ENCODE data around the gene KLF13.
A peak's percentile ranks its signal among the peaks of the same experiment; 100 is the strongest.

KLF13 gene

DNA sequence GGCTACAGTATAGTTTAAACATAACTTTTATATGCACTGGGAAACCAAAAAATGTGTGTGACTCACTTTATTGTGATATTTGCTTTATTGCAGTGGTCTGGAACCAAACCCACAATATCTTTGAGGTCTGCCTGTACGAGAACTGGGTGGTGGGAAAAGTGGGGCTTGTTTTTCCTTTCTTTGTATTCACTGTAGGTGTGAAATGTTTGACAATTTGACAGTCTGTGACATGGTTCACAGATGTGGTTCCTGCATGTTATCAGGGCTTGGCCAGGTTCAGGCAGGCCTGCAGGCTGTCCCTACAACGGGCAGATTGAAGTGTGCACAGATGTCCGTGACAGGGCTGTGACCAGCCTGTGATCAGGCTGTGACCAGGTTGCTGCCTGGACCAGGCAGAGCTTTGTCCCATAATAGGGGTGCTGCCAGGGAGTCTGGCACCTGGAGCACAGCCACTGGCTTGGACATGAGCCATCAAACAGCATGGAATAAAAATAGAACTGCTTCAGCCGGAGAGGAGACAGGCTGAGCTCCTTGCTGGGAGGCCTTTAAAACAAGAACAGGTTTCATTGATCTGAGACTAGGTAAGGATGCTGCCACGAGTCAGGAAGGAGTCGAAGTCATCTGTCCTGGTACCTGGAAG is 61.0 kb downstream of the KLF13 start:
- DNase-seq = no peak

DNA sequence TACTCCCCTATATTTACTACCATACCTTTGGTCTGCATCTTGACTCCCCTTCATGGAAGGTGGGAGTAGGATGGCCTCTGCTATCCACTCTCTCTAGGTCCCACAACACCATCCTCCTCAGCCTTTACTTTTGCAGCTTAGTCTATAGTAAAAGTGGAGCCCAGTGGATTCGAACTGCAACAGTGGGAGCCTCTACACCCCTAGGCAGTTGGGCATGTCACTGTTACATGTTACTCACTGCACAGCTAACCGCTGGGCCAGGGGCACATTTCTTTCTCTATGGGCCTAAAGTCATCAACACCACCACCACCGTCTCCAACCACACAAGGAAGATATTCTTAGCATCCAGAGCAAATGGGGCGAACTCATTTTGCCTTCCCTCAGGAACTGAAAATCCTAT is 62.9 kb downstream of the KLF13 start:
- no peak for DNase-seq

DNA sequence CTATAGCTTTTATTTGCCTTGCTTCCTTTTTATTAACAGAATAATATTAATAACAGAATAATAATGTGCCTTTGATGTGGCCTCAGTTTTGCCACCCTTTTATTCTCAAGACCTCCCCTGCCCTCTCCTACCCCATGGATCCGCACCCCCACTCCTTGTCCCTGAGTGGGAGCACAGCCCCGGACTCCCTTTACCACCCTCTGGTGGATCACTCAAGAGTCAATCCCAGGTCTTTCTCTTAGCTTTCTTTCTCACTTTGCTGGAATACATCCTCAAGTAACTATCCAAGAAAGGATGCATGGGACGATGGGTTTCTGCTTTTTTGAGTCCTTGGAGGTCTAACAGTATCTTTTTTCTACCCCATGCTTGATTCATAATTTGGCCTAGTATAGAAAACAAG is 63.4 kb downstream of the KLF13 start:
- DNase-seq = no peak

DNA sequence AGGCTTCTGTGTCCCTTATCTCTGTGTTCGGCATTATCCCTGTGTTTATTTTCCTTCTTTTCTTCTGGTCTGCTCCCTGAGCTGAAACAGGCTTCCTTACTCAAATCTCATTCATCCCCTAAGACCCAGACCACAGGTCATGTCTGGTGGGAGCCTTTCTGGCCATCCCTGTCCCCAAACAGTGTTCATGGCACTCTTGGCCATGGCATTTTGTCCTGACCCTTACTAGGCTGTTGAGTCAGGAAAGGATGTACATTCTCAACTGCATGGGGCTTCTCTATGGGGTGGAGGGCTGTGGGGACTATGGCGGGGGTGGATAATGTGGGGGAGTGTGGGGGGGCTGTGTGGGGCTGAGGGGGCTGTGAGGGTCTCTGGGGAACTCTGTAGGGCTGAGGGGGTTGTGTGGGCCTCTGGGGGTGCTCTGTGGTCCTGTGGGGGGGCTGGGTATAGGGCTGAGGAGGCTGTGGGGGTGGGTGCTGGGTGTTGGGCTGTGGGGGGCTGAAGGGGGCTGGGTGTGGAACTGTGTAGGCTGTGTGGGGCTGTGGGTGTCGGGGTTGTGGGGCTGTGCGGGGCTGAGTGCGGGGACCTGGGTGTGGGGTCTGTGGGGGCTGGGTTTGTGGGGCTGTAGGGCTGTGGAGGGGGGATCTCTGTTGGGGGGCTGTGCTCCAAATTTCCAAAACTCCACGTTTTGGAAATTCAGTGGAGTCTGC is 64.3 kb downstream of the KLF13 start:
- DNase-seq = no peak

DNA sequence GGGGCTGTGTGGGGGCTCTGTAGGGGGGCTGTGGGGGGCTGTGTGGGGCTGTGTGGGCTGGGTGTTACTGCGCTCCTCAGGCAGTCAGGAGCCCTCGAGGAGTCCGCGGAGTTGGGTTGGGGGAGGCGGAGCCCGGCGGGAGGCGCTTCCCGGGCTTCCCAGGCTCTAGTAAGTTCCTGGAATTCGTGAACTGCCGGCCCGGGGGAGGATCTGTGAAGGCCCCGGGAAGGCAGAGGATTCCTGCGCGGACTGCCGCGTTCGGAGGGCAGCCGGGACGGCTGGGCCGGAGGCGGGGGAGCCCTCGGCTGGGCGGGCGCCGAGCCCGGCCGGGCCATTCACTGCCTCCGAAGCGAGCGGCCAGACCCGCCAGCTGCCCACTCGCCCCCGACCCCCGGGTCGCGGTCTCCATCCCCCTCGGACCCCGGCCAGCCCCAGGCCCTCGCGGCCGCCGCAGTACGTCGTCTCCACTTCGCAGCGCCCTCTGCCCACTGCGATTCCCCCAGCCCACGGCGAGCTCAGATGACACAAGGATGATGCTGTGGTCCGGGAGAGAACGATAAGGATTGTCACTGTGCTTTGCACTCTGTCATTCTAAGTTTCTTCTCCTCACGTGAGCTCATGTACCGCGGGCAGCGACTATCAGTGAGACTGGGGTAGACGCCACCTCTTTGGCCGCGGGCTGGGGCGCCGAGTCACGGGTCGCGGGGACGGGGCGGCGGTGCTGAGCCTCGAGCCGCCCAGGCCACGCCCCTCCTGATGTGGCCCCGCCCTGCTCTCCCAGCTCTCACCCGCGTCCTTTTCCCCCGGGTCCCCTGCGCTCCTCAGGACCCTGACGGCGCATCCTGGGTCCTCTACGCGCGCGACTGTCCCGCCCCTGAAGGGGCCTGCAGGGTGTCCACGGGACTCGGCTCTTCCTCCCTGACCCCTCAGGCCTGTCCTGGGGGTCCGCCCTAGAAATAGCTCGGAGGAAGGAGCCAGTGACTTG is 65.3 kb downstream of the KLF13 start:
- DNase-seq = peak; percentile 80

DNA sequence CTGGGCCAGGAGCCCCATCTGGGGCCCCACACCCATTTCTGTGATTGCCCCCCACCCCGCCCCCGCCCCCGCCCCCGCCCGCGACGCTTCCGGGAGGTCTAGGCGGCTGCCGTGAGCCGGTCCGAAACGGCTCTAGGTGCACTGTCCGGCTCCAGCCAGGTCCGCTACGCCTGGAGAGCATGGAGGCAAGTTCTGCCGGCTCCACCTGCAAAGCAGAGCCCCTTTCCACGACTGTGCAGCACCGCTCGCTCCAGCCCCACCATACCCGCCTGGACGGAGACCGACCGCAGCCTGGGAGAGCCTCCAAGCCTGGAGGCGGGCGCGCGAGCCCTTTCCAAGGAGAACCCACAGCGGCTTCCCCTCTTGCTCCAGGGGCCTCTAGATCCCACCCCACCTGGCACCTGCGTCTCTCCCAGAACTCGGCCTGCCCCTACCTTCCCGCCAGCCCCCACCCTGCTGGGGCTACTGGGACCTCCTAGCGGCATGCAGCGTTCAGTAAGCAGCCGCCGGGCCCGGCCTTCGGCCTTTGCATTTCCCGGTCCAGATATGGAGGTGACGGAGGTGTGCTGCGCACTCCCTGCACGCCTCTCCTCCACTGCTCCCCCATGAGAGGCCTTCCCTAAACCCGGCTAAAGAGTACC is 66.2 kb downstream of the KLF13 start:
- DNase-seq = no peak

DNA sequence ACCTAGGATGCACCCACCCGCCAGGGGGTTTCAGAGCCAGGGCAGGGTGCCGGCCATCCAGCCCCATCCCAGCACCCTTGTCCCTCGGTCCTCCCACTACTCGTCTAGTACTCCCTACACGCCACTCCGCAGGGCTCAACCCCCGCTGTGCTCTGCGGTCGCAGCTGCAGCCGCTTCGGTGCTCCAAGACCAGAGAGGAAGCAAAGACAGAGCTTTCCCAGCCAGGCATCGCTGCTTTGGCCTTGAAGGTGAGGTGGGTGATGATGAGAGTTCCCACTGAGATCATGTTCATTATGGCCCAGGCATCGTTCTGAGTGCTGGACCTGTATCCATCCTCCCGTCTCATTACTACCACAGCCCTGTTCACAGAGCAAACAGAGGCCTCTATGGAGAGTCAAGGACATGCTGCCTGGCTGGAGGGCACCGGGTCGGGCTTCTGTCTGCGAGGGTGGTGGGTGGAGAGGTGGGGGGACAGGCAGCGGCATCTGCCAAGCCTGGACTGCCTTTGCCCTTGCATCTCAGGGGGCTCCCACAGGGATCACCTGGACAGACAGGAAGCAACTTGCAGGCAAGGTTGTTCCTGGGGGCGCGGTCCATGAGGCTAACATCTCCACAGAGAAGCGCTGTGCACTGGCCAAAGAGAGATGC is 66.9 kb downstream of the KLF13 start:
- DNase-seq = no peak

DNA sequence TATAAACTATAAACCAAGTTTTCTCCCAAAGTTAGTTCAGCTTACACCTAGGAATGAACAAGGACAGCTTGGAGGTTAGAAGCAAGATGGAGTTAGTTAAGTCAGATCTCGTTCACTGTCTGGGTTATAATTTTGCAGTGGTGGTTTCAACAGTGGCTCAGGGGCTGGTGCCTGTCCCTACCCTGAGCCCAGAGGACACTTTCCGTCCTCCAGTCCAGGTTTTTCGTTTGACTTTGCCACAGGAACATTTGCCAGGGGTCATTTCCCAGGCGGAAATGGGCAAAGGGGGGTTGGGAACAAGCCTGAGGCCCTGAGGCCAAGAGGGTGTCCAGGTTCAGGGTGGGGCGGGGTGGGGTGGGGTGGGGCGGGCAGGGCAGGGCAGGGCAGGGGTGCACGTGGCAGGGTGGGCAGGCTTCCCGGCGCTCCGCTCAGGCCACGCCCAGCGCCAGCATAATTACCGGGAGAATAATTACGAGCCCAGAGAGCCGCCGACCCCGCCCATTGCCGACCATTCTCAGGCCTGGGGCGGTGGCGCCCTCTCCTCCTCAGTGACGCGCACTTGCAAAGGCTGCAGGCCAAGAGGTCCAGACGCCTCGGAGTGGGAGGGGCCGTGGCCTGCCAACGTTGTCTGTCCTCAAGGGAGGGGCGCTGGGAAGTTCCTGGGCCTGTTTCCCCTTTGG is 70.4 kb downstream of the KLF13 start:
- DNase-seq = peak; percentile 58

DNA sequence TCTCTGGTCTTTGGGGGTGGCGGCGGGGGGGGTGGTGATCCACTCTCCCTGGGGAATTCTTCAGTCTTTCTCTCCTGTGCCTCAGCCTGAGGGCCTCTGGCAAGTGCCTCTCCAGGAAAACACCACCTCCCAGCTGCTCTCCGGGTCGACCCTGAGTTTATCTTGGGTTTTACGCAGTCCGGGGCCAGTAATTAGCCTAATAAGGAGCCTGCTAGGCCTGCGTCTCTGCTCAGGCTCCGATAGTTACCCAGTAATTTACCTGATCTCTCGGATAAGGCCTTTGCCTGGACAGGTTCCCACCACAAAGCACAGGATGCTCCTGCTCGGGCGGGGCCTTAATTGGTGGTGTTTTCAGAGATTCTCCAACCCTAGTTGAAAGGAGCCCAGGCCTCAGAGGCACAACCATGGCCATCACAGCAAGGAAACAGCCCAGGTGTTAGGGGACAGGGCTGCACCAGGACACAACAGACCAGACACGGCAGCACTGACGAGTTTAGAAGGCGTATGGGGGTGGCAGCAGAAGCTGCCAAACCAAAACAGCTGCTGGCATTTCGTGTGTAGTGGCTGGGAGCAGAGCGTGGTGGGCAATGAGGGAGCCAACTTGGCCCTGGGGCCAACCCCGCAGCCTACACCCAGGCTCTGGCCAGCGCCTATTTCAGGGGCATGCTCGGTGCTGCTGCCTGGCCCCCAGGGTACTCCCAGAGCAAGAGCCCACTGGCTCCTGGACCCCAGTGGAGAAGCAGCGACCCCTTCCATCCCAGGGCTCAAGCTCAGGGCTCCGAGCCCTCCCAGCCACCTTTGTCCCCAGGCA is 71.4 kb downstream of the KLF13 start:
- no peak for DNase-seq

DNA sequence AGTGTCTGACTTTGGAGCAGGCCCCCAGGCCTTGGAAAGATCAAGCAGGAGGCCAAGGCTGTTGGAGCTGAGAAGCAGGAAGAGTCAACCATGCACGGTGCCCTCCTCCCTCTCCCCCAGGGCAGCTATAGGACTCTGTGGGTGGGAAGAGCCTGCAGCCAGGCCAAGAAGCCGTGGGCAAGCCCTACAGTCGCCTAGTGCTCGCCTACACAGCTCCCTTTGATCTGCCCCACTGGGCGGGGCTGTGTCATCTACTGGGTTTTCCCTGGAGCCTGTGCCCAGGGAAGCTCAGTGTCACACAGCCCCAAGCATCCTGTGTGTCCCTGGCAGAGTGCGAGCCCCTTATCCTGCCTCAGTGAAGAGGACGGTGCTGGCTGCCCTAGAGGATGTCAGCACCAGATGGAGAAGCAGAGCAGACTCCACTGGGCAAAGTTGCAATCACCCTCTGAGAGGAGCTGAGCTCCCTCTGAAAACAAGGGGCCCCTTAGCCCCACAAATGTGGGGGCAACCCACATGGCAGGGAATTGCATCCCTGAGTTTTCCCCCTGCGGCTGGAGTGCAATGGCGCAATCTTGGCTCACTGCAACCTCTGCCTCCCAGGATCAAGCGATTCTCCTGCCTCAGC is 72.2 kb downstream of the KLF13 start:
- DNase-seq = no peak

DNA sequence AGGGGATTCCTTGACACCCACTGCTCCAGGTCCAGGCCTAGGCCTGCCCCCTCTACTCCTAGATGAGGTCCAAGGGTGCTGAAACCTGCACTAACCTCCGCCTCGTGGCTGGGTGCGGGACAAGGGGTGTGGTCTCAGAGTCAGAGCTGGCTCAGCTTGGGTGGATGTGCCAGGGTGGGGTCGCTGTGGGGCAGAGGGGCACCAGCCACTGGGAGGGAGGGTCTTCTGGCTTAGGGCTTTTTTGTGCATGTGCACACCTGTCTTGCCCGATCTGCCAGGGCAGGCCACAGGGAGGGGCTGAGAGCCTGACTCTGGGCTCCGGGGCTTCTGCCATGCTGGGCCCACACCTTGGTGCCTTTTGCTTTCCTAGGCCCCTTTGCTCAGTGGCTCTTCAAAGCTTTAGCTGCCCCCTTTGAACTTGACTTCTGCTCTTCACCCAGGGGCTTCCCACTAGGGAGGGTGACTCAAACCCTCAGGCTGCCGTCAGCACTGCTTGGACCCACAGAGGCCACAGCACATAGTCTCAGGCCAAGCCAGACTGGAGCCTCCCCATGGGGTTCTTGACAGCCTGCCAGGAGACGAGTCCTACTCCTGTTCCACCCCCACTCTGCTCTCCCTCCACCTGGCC is 73.0 kb downstream of the KLF13 start:
- no peak for DNase-seq

DNA sequence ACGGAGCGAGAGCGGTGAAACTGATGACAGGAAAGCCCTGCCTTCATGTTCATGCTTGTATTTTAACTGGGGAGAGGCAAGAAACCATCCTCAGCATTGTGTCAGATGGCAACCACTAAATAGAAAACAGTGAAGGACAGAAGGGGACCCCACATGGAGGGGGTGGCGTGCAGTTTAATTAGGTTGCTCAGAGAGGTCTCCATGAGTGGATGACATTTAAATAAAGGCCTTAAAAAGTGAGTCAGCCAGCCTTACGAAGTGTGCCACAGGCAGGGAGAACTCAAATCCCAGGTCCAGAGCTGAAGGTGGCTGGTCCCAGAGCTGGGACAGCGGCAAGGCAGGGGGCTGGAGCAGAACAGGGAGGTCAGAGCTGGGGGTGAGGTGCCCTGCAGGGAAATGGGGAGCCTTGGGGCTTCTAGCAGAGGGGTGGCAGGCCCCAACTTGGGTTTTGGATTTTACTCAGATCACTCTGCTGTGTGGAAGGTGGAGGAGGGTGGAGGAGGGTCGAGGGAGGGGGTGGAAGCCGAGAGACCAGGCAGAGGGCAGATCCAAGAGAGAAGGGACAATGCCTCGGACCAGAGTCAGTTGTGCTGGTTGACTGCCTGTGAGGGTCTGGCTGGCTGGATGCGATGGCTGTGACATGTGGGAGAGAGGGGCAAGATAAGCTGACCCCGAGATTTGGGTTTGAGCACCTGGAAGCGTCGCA is 73.7 kb downstream of the KLF13 start:
- DNase-seq = no peak

DNA sequence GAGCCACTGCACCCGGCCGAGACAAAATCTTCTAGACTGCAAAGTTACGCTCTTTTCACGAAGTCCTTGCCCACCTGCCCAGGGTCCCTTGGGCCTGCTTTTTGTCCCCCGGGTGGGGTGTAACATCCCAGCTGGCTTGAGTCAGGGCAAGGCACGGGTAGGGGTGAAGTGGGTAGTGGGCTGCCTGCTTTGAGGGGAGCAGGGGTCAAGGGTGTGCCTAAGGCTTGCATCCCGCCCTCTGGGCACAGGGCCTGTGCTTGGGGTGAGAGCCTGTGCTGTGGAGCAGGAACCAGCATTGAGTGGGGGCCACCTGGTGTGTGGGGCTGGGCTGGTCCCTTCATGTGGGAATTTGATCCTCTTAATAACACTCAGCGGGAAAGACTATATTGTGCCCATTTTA is 74.6 kb downstream of the KLF13 start:
- no peak for DNase-seq

DNA sequence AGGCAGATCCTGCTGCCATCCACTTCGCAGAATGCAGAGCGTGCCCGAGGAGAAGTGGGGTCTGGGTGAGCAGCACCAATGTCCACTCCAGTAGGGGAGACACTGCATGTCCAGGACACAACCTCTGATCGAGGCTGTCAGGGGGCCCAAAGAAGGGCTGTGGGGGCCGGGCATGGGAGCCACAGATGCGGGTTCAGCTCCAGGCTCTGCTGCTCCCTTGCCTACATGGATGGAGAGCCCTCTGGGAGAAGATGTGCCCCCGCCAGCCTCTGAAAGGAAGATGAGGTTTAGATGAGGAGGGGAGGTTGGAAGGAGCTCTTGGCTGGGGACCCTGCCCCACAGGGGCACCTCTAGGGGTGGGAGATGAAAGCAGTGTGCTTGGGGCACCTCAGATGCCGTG is 75.4 kb downstream of the KLF13 start:
- no peak for DNase-seq

DNA sequence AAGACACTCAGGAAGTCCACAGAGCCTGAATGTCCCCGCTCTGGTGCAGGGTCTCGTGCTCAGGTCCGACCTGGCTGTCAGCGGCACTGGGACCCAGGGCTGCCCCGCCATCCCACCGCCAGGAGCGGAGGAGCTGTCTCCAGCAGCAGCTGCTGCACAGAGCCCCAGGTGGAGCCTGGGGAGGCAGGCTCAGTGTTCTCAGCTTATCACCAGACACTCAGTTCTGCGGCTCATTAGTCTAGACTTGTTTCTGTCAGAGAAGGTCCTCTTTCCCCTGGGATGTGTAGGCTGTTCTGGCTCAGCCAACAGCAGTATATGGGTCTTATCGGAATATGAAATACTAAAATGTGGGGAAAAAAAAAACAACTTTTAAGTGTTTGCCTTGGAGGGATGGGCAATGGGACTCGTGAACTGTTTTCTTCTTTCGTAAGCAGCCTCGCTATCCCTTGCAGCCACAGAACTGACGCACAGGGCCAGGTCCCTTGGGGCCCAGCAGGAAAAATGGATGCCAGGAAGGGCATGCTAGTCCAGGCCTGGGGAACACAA is 75.9 kb downstream of the KLF13 start:
- DNase-seq = no peak

DNA sequence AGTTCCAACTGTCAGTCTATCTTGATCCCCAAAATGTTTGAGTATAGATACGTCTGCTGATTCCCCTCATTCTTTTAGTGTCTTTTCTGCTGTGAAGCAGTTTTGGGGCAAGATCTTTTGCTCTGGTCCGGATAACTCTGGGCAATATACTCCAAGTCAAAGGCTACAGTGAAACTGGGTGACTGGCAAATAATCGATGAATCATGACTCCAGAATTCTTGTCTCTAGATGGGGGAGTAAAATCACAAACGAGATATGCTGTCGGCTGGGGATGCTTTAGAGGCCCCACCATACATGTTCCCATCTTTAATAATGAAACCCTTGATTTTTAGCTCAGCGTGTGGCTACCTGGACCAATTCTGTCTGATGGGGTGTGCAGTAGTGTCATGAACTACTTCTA is 76.5 kb downstream of the KLF13 start:
- no peak for DNase-seq

DNA sequence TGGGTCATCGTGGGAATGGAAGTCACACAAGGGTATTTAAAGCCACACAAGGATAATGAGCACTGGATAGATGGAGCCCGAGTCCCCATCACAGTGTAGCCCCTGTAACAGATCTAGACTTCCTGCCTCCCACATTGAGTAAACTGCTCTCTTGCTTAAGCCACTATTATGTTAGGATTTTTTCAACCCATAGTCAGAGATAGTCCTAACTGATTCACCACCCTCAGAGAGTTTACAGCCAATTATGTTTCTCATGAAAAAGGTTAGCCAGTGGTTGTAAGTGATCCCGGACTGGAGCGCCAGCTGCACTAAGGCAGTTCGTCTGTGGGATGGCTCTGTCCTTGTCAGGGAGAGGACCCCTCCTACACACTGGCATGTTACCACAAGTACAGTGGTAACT is 77.0 kb downstream of the KLF13 start:
- no peak for DNase-seq

DNA sequence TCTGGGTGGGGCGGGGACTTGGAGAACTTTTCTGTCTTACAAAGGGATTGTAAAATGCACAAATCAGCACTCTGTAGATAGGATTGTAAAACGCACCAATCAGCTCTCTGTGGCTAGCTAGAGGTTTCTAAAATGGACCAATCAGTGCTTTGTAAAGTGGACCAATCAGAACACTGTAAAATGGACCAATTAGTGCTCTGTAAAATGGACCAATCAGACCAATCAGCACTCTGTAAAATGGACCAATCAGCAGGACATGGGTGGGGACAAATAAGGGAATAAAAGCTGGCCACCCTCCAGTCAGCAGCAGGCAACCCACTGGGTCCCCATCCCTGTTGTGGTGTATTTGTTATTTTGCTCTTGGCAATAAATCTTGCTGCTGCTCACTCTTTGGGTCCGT is 77.7 kb downstream of the KLF13 start:
- no peak for DNase-seq
